ENCODE measurements around the gene GNGT2.

Gene GNGT2

DNA sequence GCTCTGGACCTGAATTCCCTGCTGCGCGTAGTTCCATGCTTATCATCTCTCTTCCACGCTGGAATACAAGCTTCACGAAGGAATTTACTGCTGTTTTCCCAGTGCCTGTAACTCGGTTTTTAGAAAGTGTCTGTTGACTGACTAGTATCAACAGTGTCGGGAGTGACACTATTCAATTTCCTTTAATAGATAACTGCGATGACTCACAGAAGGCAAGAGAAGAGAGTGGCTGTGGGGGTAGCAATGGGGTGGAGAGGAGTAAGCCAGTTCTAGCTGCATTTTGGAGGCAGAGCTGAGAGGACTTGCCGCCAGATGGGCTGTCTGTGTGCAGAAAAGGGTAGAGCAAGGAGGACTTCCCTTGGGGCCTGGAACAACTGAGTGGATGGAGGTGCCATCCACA is 52.6 kb downstream of the GNGT2 start:
- no peaks in the 10 kb centered on the region for H3K36me3 ChIP-seq
- TF ChIP-seq, protein P1, sequence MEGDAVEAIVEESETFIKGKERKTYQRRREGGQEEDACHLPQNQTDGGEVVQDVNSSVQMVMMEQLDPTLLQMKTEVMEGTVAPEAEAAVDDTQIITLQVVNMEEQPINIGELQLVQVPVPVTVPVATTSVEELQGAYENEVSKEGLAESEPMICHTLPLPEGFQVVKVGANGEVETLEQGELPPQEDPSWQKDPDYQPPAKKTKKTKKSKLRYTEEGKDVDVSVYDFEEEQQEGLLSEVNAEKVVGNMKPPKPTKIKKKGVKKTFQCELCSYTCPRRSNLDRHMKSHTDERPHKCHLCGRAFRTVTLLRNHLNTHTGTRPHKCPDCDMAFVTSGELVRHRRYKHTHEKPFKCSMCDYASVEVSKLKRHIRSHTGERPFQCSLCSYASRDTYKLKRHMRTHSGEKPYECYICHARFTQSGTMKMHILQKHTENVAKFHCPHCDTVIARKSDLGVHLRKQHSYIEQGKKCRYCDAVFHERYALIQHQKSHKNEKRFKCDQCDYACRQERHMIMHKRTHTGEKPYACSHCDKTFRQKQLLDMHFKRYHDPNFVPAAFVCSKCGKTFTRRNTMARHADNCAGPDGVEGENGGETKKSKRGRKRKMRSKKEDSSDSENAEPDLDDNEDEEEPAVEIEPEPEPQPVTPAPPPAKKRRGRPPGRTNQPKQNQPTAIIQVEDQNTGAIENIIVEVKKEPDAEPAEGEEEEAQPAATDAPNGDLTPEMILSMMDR (IDR thresholded peaks at IDR 0.05; ENCODE audit: low read depth, low read length): no peak
- no peaks in the 10 kb centered on the region for H3K4me1 ChIP-seq
- peaks cover 79% of the 10 kb centered on the region for H3K27me3 ChIP-seq
- H3K9me3 ChIP-seq: no peaks in the 10 kb centered on the region
- no peak overlapping the region for H3K4me3 ChIP-seq (ENCODE audit: low read depth, low read length)
- no peak for DNase-seq

GRCh38 chr17:49156256-49156655 is 54.1 kb downstream of the GNGT2 start:
- peaks cover 84% of the 10 kb centered on the region for H3K27me3 ChIP-seq
- no peaks in the 10 kb centered on the region for H3K4me1 ChIP-seq
- TF ChIP-seq, protein P1 (IDR thresholded peaks at IDR 0.05; ENCODE audit: low read depth, low read length): no peak
- H3K4me3 ChIP-seq (ENCODE audit: low read depth, low read length): no peak overlapping the region
- H3K36me3 ChIP-seq: no peaks in the 10 kb centered on the region
- no peaks in the 10 kb centered on the region for H3K9me3 ChIP-seq
- DNase-seq: no peak
